Stimulated activated CD8-positive, alpha-beta memory T cell treated with anti-CD3 and anti-CD28 coated beads, Interleukin-2, amount 100 ng/mL, for 48 hours (primary cell): ENCODE data around the gene IGSF21.

ENCODE experiments used
- DNase-seq, 2 donors: peaks; one replicate each; pipeline ENCODE4 v3.0.0-alpha.2; 2020; ENCODE audit warnings: low read depth in 2 of 2

IGSF21 gene

DNA sequence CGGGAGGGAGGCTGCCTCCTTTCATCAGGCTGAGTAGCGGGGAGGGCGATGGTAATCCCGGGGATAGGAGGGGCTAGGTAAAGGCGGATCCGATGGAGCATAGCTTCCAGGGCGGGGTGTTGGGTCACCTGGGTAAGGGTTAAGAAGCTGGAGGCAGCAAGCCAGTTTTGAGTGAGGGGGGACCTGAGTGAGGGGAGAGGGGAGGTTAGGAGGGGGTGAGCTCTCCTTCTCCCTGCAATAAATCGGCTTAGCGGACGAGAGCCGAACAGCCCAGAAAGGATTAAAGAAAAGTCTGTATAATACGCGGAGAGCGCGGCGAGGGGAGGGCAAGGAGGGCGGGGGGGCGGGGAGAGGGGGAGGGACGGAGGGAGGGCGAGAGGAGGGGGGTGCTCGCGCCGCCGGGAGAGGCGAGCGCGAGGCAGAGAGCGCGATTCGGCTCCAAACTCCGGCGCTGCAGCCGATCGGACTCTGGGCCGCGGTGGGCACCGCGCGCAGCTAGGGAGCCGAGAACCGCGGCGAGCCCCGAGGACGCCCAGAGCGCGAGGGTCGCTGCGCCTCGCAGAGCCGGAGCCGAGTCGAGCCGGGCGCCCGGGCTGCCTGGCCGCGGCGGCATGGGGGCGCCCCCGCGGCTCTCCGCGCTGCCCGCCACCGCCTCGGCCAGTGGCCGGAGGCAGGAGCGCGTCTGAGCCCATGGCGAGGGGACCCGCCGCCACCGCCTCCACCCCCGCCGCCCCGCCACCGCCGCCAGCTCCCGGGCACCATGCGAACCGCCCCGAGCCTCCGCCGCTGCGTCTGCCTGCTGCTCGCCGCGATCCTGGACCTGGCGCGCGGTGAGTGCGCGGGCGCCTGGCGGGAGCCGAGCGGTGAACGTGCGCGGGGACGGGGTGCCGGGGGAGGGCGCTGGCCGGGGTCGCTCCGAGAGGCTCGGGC lies at the start of gene IGSF21:
Gene IGSF21 (plus strand): TSS at position 430 of the 930 bp plus-strand sequence. CDS start 331 bp downstream, at position 761.
- no peak for DNase-seq

DNA sequence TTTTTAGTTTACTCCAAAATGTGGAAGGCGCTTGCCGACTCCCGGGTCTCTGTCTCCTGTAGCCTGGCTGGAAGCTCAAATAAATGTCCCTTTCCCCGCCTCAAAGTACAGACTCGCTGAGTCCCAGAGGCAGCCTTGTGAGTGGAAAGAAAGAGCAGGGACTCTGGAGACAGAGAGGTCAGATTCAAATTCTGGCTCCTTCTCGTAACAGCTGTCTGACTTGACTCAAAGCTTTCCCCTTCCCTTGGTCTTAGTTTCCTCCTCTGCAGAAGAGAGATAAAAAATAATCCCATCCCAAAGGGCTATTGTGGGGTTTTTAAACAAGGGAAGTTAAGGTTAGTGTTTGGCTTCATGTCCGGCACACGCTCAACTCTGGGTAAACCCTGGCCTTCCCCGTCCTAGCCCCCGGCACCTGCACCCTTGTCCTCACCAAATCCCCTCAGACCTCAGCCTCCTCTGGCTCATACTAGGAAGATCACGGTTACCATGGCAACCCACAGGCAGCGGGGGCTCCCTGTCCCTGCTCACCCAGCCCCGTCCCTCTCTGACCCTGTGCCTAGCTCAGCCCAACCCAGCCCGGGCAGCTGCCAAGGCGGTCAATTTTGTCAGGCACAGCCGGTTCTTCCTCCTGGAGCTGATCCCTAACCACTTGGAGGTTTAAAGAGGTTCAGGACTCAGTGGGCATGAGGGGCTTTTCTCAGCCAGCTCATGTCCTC lies 49.2 kb upstream of the IGSF21 start:
- DNase-seq: no peak

DNA sequence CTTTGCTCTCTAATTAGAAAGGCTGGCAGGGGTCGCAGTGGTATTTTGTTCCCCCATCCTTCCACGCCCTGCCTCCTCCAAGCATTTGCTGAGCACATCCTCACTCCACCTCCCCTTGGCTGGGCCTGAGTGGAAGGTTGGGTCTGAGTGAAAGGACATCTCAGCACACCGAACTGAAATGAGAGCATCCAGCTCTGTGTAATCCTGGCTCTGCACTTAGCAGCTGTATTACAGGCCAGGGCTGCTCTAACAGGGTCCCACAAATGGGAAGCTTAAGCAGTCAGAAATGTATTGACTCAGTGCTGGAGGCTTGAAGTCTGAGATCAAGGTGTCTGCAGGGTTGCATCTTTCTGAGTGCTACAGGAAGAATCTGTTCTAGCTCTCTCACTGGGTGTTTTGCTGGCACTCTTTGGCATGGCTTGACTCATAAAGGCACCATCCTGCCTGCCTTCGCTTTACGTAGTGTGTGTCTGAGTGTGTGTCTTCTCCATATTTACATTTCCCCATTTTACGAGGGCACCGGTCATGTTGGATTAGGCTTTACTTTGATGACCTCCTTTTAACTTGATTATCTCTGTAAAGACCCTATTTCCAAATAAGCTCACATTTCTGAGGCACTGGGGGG lies 48.5 kb upstream of the IGSF21 start:
- no peak for DNase-seq

DNA sequence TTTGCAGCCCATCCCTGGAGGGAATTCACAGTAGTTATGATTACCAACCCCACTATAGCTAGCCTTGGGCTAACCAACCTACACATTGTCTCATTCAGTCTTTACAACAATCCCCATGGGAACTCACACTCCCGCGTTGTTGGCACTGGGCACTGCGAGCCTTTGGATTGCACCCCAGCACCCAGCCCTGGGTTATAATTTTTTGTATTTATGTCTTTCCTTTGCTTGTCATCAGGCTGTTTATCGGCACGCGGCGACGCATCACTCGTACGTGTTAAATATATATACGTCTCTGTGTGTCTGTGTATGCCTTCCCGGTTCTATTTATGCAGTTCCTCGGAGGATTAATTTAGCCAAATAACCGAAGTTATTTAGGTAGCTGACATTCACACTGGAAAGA lies 47.2 kb upstream of the IGSF21 start:
- DNase-seq: no peak

DNA sequence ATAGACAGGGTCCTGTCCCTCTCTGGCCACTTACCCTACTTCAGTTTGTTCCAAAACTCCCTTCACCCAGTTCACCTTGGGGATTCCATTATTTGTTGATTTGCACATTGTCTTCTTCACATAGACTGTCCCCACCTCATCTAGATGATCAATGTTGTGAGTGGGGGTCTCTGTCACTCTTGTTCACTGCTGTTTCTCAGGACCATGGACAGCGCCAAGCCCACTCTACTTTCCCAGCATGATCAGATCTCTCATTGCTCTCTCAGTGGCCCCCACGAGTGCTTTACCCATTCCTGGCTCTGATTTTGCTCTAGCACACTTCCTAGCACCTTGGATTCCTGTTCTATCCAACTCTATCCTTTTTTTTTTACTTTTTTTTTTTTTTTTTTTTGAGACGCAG lies 45.4 kb upstream of the IGSF21 start:
- no peak for DNase-seq

DNA sequence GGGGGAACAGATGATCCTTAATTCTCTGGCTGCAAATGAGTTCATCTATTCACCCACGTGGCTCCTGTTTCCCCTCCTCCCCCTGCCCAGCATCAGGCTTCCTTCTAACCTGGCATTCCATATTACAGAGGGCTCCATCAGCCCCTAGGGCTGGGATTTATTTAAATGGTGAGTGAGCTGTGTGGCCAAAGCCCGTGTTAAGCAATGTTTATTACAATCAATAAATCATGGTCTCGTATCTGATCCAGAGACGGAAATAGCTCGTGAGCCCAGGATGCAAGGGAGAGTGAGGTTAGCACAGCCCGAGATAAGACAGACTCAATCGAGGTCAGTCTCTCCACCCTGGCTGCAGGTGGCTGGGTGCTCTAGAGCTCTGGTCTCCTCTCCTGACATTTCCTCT lies 43.1 kb upstream of the IGSF21 start:
- DNase-seq: no peak

DNA sequence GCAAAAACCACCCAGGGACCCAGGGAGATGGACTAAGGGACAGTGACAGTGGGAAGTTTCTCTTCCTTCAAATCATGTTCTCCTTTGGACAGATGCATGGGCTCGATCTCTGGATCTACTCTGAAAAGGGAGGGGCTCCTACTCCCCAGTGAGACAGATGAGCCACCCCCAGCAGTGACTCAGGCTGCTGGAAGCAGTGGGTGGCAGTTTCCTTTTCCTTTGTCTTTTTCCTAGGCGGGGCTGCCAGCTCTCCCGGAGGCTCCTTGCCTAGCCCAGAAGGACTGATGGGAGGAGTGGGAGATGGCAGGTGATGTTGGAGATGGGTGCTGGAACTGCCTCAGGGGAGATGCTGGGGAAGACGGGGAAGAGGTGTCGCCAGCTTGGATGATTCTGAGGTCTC lies 41.0 kb upstream of the IGSF21 start:
- DNase-seq: no peak

DNA sequence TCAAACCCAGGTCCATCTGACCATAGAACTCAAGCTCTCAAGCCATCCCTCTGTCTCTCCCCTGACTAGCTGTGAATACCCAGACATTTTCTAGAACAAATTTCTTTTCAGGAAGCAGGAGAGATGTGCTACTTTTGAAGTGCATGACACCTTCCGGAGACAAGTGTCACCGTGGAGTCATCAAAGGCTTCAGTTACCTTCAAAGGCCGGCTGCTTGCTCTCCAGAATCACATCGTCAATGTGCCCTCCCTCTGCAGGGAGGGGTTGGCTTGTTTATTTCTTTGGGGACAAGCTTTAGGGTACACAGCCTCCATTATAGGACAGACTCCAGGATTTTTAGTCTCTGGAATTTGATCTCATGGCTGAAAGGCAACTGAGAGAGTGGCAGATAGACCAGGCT lies 37.7 kb upstream of the IGSF21 start:
- no peak for DNase-seq

DNA sequence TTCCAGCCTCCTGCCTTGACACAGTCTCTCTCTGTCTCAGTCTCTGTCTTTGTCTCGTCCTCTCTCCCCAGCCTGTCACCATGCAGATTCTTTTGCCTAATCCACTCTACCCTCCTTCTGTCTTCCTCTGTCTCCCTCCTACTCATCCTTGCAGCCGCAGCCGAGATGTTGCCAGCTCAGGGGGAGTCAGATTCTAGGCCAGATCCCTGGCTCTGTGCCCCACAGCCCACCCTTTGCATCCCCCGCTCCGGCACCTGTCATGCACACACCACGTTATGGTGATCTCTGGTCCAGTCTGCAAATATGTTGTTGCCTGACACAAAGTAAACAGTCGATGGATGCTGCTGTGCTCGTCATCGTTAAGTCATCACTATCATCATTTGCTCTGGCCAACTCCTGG lies 35.5 kb upstream of the IGSF21 start:
- DNase-seq: no peak

DNA sequence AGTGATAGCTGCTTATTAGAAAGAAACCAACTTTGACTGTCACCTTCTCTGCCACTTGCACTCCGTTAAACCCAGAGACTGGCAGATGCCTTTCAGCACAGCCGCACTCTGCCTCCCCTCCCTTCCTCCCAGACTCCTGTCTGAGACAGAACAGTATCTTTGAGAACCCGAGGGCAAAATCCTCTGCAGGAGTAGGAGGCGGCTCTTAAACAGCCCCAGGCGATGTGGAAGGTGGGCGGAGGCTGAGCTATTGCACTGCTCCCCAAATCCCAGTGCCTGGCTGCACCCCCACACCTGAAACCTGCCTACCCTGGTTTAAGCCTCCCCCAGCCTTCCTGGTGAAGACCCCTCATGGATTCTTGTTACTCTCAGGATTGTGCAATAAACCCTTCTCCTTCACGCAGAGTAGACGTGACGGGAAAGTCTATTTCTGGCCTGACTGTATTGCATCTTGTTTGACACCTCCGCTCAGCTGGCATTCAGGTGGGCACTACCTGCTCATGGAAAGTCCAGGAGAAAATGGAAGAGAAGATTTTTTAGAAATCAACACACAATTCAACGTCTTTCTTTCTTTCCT lies 34.4 kb upstream of the IGSF21 start:
- DNase-seq: no peak

DNA sequence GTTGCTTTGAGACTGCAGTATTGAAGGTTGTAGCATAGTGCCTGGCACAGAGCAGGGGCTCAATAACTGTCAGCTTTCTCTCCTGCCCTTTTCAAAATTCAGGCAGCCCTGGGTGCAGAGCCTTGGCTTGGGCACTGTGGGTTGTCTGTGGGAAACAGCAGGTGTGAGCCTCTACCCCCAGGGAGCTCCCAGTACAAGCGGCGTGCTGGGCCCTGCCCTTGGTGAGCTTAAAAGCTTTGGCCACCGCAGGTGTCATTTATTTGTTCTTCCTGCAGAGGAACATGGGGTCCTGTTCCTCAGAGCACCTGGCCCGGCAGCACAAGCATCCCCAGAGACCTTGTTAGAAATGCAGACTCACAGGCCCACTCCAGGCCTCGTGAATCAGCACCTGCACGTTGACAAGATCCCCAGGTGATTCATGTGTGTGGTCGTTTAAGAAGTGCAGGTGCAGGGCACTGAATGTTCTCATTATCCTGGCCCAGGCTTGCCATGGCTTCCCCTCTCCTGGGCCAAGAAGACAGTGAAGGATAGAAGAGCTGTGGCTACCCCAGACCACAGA lies 29.9 kb upstream of the IGSF21 start:
- no peak for DNase-seq

DNA sequence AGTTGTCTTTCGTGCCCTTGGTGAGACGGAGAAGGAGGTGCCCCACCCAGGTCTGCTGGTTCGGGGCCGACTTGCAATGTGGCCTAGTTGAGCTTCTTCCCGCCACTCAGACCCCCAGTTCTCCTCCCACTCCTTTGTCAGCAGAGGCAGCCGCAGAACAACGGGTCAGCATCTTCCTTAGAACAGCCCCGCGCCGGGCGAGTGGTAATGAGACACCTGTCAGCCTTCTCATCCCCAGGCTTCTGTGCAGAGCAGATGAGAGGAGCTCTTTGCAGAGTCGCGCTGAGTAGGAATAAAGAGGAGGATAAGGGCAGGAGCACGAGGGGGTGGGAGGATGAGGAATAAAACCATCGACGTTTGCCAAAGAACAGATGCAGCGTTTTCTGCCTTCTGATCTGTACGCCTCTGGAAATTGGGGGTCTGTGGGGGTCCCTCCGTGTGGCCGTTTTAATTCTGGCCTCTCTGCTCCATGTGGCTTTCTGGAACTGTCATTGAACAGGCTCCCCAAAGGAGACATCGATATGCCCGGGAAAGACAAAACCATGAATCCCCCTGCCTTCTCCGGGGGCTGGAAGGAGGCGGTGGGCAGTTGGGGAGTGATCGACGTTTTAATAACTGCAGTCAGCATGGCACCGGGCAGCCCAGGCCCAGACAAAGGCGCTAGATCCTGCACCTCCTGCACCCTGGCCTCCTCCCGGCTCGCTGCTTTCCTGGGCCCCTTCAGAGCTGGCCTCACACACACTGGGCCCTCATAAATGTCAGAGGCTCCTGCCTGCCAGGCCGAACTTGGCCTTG lies 27.5 kb upstream of the IGSF21 start:
- no peak for DNase-seq

DNA sequence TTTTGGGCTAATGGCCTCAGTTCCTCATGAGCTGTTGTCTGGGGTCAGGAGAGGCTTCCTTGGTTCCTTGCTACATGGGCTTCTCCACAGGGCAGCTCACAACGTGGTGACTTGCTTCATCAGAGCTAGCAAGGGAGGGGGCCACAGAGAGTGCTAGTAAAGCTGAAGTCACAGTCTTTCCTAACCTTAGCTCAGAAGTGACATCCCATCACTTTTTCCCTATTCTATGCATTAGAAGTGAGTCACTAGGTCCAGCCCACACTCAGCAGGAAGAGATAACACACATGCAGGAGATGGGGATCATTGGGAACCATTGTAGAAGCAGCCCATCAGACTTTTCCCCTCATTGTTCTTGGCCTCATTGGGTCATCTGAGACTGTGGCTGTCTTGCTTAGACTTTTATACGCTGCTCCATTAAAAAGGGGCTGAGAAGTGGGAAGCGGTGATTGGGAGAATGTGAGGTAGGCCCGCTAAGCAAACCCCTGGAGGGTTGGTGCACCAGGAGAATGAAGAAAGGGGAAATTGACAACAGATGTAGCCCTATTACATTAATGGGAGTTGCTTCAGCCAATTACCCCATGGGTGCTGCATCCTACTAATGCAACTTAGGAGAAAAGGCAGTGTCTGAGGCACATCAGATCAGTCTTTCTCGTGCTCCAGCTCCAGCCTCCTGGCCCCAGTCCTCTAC lies 22.1 kb upstream of the IGSF21 start:
- DNase-seq: no peak

DNA sequence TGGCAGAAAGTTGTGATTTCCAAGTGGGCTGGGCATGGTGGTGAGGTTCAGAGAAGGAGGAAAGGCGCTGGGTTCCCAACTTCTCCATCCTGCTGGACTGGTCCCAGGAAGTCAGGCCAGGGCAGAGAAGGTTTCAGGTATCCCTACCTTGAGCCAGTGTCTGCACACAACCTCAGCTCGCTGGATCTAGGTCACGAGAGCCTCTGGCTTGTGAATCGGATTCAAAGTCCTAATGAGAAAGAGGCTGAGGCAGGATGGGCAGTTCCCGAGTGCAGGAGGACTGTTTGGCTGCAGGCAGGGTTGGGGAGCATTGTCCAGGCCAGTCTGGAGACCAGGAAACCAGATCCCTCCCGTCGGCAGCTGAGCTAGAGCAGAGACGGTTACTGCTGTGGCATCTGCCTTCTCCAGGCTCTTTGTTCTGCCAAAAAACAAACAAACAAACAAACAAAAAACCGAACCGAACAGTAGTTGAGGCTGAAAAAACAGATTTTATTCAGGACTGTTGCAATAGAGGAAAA lies 19.5 kb upstream of the IGSF21 start:
- DNase-seq: no peak

DNA sequence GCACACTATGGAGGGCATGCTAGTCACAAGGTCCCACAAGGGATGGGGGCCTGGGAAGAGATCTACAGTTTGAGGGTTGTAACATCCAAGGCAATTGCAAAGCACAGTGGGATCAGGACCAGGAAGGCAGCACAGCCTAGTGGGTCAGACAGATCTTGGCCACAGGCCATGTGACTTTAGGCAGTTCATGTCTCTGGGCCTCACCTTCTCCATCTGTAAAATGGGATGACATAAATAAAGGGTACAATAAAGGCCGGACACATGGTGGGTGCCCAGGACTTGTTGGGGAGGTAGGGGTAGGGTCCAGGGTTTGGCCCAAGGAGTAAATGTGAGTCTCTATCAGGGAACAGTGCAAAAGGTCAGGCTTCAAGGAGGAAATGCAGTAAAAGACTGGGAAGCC lies 18.1 kb upstream of the IGSF21 start:
- no peak for DNase-seq

DNA sequence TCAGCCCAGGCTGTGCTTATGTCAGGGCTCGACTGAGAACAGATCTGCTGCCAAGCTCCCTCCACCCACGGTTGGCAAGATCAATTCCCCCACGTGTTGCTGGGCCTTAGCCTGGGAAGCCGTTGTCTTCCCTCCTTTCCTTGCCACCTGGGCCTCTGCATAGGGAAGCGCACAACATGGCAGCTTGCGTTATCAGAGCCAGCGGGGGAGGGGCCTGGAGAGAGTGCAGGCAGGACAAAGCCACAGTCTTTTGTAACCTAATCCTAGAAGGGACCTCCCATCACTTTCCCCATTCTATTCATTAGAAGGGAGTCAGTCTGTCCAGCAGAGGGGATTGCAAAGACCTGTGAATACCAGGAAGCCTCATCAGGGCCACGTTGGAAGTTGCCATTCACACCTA lies 17.0 kb upstream of the IGSF21 start:
- DNase-seq: no peak

DNA sequence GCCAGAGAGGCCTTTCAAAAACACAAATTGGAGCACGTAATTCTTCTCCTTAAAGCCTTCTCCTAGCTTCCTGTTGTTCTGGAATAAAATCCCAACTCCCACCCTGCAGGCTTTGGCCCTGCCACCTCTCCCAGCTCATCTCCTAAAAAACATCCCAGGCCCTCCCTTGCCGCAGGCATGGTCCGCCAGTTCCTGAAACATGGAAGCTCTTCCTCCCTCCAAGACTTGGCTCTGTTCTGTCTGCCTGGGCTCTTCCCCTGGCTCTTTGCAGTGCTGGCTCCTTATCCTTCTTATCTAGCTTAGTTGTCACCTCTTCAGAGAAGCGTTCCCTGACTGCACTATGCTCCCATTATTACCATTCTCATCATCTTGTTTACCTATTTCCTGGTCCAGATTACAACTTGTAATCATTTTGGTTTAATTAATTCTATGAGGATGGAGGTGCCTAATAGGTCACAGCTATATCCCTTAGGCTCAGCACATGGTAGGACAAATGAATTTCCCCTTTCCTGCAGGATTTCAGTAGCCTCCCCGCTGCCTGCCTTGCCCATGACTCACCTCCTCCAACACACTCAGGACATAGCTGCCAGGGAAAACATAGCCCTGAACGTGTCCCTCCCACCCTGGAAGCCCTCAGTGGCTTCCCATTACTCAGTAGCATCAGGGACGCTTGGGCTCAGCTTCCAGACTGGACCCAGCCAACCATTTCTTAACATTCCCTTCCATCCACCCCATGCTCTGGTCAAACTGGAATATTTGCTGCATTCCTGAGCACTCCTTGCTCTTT lies 15.7 kb upstream of the IGSF21 start:
- no peak for DNase-seq

DNA sequence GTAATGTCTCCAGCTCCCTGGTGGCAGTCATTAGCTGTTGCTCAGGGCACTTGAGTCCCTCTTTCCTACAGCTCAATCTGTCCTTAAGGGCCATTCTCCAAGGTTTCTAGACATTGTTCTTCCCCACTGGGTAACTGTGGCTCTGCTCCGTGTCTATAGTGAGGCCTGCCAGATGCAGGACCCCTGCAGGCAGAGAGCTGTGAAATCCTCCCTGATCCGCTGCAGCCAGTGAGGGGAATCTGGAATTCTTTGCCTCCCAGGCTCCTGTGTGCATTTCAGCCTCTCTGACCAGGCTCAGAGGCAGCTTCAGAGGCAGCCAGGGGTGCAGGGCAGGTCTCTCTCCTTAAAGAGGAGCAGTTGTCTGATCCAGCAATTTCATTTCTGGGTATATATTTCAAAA lies 14.4 kb upstream of the IGSF21 start:
- DNase-seq: no peak

DNA sequence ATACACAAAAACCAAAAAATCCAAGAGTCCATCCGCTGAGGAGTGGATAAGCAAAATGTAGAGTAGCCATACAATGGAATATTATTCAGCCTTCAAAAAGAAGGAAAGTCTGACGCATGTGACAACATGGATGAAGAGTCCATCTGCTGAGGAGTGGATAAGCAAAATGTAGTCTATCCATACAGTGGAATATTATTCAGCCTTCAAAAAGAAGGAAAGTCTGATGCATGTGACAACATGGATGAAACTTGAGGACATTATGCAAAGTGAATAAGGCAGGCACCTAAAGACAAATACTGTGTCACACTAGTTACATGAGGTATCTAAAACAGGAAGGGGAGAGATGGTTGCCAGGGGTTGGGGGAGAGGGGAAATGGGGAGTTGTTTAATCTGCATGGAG lies 14.0 kb upstream of the IGSF21 start:
- no peak for DNase-seq

DNA sequence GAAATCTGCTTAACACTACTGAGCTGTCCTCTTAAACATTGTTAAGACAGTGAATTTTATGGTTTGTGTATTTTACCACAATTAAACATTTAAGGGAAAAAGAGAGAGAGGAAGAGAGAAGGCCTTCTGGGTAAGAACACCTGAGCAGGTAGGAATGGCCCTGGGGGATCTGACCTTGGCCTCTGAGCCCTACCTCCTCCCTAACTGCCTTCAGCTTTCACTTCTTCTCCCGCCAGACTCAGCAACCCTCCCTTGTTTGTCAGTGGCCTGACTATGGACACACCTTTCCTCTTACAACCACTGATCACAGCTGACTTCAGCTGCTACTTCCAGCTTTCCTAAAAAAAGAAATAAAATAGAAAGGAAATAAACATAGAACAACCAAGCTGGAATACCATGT lies 13.5 kb upstream of the IGSF21 start:
- no peak for DNase-seq
